DOHH2 (cell line): ENCODE data around the gene KRTAP4-6.

Experiments used
- EZH2phosphoT487 ChIP-seq: fragments of 200-600 bp; sonication (generic); IDR thresholded peaks from 2 replicates; pipeline ENCODE4 v1.6.1; 2017; ENCODE audit warnings: borderline replicate concordance, mild to moderate bottlenecking, antibody characterized with exemption, low read length, moderate library complexity, mixed read lengths
- TF ChIP-seq, protein P1 (sequence below): fragments of 200-600 bp; sonication (generic); IDR thresholded peaks from one replicate; pipeline ENCODE4 v1.5.1; 2014; ENCODE audit warnings: antibody characterized with exemption, mild to moderate bottlenecking, low read depth, low read length; ENCODE audit not compliant: poor library complexity, severe bottlenecking

DNA sequence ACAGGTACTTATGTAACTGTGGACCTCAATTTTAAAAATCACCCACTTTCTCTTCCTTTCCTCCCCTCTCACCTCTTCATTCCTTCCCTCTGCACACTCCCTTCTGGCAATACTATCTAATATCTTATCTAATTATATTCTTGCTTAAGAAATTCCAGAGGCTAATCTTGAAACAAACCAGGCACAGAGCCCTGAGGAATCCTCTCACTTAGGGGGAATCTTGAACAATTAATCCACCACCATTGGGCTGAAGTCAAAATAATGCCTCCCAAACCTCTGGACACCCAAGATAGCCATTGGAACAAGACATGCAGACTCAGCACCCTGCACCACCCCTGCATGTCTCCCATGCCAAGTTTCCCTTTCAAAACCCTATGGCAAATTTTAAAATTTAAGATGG is 1.0 kb upstream of the KRTAP4-6 start:
- TF ChIP-seq, protein P1, sequence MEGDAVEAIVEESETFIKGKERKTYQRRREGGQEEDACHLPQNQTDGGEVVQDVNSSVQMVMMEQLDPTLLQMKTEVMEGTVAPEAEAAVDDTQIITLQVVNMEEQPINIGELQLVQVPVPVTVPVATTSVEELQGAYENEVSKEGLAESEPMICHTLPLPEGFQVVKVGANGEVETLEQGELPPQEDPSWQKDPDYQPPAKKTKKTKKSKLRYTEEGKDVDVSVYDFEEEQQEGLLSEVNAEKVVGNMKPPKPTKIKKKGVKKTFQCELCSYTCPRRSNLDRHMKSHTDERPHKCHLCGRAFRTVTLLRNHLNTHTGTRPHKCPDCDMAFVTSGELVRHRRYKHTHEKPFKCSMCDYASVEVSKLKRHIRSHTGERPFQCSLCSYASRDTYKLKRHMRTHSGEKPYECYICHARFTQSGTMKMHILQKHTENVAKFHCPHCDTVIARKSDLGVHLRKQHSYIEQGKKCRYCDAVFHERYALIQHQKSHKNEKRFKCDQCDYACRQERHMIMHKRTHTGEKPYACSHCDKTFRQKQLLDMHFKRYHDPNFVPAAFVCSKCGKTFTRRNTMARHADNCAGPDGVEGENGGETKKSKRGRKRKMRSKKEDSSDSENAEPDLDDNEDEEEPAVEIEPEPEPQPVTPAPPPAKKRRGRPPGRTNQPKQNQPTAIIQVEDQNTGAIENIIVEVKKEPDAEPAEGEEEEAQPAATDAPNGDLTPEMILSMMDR = no peak
- TF ChIP-seq EZH2phosphoT487 = no peak
